ELR (cell line): ENCODE results near the gene PLXNA2.

Experiments used
- DNase-seq: peaks from one replicate; pipeline ENCODE4 v3.0.0-alpha.2; 2015; ENCODE audit warnings: low read depth

The PLXNA2 gene

DNA sequence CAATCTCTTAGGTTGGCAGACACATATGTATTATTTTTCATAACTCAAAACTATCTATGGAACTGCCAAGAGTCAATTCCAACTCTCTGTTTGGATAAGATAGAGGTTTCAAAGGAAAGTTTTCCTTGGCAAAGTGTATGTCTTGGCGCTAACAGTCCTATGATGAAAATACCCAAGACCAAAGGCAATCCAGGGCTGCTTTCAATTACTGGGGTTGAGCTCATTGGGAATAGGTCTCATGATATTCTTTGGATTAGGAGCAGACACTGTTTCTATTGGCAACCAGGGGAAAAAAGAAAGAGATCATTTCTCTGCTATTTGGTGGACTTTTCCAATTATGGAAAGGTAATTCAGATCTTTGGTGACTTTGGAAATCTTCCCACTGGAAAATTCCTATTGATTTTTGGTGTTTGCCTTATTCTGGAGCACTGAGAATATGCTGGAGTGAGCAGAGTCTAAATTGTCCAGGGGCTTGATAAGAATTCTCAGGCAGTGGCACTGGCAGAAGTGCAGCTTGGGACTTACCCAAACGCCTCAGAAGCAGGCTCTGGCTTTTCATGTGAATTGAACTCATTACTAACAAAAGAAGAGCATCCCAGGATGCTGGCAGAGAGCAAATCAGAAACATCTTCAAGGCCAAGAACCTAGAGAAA is 20.4 kb upstream of the PLXNA2 start:
- DNase-seq = no peak

DNA sequence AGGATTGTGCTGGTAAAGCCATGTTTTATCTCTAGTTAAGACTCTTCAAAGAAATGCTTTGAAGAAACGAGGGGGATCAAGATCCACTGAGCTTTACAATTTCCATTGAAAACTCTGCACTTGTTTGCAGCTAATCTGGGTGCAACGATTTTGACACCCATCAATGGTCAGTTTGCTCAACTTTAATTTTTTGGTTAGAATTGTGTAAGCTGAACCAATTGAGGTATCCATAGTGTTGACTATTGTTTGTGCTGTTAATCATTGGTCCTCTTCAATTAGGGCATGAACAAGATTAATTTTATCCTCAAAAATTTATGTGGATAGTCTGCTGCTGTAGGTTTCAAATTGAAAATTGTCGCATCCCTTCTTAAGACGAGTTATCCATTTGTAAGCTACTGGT is 17.7 kb upstream of the PLXNA2 start:
- no peak for DNase-seq

DNA sequence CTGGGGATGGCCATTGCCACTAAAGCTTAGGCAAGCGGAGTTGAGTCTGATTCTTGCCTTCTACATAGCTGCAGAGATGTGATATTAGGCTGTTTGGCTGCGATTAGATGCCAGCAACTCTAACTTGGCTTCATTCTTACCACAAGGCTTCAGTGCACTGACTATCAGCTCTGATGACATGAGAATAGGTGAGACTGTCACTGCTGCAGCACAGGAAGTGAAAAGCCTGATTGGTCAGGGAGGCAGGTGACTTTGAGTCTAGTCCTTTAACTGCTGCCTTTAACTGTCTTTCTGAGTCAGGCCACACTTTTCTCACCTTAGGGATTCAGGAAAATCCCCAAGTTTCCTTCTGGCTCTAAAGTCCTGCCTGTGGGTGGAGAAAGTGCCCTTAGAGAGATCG is 14.1 kb upstream of the PLXNA2 start:
- no peak for DNase-seq

DNA sequence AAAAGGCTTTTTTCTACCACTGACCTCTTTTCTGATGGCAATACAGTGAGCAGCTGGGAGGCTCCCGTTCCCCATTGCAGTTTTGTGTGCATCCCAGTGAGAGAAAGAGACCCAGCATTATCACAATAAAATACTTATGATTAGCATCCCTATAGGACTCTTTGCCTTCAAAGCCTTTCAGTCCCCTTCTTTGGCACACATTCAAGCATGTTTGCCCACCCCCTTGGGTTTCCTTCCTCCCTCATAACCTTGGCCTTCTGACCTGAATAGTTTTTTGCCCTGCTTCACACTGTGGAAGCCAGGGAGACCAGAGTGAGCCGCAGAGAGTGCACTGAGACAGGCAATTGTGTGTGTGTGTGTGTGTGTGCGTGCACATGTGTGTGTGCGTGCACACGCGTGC is 13.2 kb upstream of the PLXNA2 start:
- DNase-seq = no peak

DNA sequence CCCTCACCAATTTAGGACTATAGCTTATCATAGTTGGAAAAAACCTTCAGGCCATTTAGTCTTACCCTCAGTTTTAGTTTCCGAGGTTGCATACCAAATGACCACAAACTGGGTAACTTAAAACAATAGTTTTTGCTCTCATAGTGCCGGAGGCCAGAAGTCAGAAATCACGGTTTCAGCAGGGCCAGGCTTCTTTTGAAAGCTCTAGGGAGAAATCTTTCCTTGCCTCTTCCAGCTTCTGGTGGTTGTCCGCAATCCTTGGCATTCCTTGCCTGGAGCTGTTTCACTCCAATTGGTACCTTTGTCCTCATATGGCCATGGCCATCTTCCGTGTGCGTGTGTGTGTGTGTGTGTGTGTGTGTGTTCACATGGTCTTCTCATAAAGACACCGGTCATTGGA is 12.4 kb upstream of the PLXNA2 start:
- peak; percentile 20 for DNase-seq

- no peak for DNase-seq
These were observed 11.9 kb upstream of the PLXNA2 start for GRCh38 chr1:208256091-208256490.

DNA sequence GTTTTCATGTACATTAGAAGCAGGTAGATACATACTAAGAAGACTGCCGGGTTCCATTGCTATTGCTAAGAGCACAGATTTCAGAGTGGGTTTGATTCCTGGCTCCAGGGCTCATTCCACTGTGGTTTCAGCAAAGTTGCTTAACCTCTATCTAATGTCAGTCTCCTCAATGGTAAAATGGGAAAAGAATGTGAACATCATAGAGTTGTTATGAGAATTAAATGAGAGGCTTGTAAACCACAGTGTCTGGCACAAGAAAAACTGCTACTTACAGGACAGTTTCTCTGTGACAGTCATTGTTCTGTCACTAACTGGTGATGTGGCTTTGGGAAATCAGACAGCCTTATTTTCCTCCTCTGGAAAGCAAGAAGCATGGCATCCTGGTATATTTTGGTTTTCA is 10.7 kb upstream of the PLXNA2 start:
- peak; percentile 75 for DNase-seq

DNA sequence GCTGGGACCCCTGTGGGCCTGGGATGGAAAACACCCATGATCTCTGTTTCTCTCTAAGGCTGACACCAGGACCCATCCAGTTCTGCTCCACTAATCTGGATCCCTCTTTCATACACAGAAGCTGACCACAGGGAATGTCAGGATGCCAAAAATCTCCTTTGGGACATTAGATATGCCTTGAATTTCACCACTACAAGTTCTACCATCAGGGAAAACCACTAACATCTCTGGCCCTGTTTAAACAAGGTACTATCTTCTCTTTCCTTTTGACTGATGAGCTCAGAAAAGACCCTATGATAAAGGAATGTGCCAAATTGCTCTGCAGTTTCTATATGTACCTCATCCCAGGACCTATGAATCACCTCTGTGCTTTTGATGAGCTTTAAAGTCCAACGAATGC is 10.2 kb upstream of the PLXNA2 start:
- DNase-seq = peak; percentile 46

DNA sequence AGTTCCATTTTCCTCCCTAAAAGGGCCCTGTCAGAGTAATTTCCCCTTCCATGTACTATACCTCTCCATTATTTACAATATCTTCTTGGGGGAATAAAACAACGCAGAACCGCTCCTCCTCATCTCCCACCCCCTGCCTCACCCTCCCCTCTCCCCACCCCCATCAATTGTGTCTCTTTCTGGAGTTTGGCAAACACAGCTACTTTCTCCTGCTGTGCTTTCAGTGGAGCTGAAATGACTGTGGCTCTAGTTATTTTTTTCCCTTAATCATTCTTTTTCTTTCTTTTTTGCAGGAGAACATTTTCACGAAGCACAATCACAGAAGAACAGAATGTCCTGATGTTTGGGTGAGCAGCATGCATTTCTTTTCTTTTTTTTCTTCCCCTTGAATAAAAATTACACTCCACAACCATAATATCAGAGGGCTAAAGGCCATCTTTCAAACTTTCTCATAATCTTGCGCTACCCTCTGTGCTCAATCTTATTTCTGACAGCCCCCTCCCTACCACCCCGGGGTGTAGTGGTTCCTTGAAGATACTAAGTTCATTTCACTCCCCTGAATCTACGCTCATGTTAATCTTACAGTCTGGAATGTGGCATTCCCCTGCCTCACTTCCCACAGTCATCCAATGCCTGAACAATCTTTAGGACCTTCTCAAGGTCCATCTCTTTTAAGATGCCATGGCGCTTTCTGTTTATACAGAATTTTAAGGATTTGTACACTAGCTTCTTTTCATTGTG is 8.8 kb upstream of the PLXNA2 start:
- no peak for DNase-seq

GRCh38 chr1:208251911-208252835 is 8.0 kb upstream of the PLXNA2 start:
- DNase-seq = peak; percentile 68

- no peak for DNase-seq
These were observed 6.8 kb upstream of the PLXNA2 start for GRCh38 chr1:208251015-208251414.

DNA sequence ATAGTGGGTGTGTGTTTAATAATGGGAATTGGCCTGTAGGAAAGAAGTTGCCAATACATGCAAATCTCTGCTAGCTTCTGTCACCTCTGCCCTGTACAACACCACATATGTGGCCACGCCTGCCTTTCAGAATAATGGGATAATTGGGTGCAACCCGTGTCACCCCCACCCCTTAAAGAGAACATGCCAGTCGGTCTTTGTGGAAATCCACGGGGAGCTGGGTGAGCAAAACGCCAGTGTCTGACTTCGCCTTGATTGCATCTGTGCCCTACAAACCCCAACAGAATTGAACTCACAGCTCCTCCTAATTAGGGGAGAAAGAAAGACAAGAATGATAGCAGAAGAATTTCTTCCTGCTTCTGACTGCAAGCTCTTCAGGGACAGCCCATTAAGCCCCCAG is 6.4 kb upstream of the PLXNA2 start:
- no peak for DNase-seq

- DNase-seq = no peak
These were observed 5.0 kb upstream of the PLXNA2 start for GRCh38 chr1:208248991-208249696.

DNA sequence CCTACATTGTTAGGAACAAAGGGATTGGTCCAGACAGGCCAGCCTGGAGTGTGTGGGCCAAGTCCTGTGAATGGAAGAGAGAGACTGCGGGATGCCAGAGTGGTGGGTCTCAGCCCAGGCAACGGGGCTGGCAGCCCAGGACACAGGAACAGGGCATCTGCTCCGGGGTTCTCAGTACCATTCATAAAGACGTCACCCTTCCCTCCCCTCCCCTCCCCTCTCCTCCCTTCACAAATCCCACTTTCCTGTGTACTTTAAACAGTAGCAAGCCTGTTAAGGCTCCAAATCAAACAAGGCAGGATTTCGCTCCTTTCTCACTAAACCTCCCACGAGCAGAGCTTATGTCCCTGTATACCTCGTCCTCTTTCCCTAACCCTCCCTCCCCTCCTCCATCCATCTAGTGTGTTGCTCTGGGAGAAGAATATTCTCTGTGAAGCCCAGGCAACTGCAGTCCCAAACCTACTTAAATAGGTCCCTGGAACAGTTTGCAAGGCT is 4.2 kb upstream of the PLXNA2 start:
- no peak for DNase-seq

GRCh38 chr1:208247696-208248095 is 3.5 kb upstream of the PLXNA2 start:
- no peak for DNase-seq

GRCh38 chr1:208245185-208245705 is 1.1 kb upstream of the PLXNA2 start:
- DNase-seq = peak; percentile 97

DNA sequence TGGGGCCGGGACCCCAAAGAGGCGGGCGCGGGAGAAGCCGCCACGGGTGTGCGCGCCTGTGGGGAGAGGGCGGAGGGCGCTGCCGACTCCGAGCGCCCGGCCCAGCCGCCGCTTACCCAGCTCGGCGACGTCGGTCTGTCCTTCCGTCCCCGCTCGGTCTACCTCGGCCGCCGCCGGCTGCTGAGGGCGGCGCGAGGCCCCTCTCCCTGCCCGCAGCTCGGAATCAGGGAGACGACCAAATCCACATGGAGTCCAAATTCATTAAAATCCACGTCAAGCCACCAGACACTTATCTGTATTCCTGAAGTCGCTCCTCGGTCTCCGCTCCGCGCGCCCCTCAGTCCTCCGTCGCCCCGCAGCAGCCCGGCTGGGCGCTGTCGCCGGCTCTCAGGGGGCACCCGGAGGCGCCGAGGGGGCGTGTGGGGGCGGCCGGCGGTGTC is 637 bp downstream of the PLXNA2 start:
- DNase-seq = no peak

DNA sequence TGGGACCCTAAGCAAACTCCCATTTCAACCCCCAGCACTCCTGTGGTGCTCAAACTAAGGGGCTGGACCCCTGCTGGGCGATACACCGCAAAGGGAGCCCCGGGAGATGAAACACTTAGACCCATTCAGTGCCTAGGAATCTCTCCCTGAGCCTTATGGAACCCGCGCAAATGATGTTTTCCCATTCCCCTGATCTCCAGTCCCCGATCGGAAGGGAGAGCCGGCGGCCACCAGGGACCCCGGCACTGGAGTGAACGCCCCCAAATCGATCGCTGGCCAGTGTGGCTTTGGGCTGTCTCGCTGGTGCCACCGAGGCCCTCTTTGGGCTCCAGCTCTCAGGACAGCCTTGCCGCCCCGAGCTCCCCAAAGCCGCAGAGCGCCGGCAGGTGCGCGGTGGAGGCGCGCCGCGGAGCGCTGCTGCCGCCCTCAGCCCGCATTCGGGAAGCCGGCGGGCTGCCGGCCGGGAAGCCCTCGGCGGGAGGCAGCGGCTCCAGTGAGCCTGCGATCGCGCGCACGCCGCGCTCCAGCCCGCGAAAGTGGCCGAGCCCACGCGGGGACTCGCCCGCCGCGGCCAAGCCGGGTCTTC is 1.1 kb downstream of the PLXNA2 start:
- DNase-seq = peak; percentile 48

GRCh38 chr1:208242146-208242545 is 2.0 kb downstream of the PLXNA2 start:
- DNase-seq = no peak

- no peak for DNase-seq
These were observed 2.7 kb downstream of the PLXNA2 start for GRCh38 chr1:208241512-208241911.

- no peak for DNase-seq
These were observed 3.4 kb downstream of the PLXNA2 start for GRCh38 chr1:208240662-208241355.
